ENCODE measurements around the gene MCFD2. TPM values are rescaled to one million over a fixed set of nuclear protein-coding genes. Genes with fewer than 3 reads are reported as not detected.

The MCFD2 gene
- 100 to 1,000 TPM; 122 to 165 TPM for total RNA-seq
- 10 to 100 TPM; 50.1 to 53.3 TPM for polyA plus RNA-seq
- long read RNA-seq, donor 1, full-length matches to known transcripts = 13 of 94 reads
- long read RNA-seq, donor 1, partial matches to known transcripts = 6 of 94 reads
- long read RNA-seq, donor 1, other reads (novel, unspliced or antisense) = 75 of 94 reads
- long read RNA-seq, donor 2, full-length matches to known transcripts = 54 of 83 reads
- long read RNA-seq, donor 2, partial matches to known transcripts = 3 of 83 reads
- long read RNA-seq, donor 2, other reads (novel, unspliced or antisense) = 26 of 83 reads

GRCh38 chr2:46915281-46915810, at the start of gene MCFD2:
Gene MCFD2, minus strand, starts transcription at chr2:46915806. Its CDS starts 6,635 bp downstream, at chr2:46909171.
- no peaks in the 10 kb centered on the region for H3K36me3 ChIP-seq (ENCODE audit: control insufficient read depth in 1 of 2, insufficient read depth in 2 of 2, low read length in 1 of 2)
- WGBS, 2 donors = 1% methylated on average over 38 of the region's 38 CpGs
- DNase-seq = peak; percentile 79 to 89
- intact Hi-C loops (cut with DNase I) = loop anchor here (2.0 to 5.0 kb wide), 3 partner anchors 52 to 407 kb away; no protein-coding TSS in a partner anchor
- peak within 1 kb of the TSS; percentile 78 to 97 for H3K27ac ChIP-seq (ENCODE audit: low read depth in 1 of 2, low read length in 2 of 2)
- no peaks in the 10 kb centered on the region for H3K9me3 ChIP-seq (ENCODE audit: control insufficient read depth, low read length)
- ATAC-seq (ENCODE audit: low FRiP score) = peak; percentile 76
- no peaks in the 10 kb centered on the region for H3K27me3 ChIP-seq (ENCODE audit: control insufficient read depth in 1 of 2, insufficient read depth in 2 of 2, low read length in 1 of 2)
- H3K4me1 ChIP-seq (ENCODE audit: control insufficient read depth in 1 of 2, insufficient read depth in 2 of 2, low read length in 2 of 2) = peaks cover 0 to 8% of the 10 kb centered on the region in 2 donors
- peak within 1 kb of the TSS; percentile 71 to 78 for H3K4me3 ChIP-seq (ENCODE audit: low read length in 2 of 2)

GRCh38 chr2:46964835-46965560, 49.4 kb upstream of the MCFD2 start:
- DNase-seq = no peak
- intact Hi-C loops (cut with DNase I) = loop anchor here in 1 of 2 donors (5.0 kb wide), 1 partner anchor 48 kb away; the partner anchor contains the start of gene MCFD2
- Histone ChIP-seq H3K4me1 (ENCODE audit: control insufficient read depth in 1 of 2, insufficient read depth in 2 of 2, low read length in 2 of 2) (peaks cover 4 to 6% of the 10 kb centered on the region in 2 donors), H3K4me3 (ENCODE audit: low read length in 2 of 2) (no peak overlapping the region), H3K27ac (ENCODE audit: low read depth in 1 of 2, low read length in 2 of 2) (peak overlapping the region; percentile 80 to 94), H3K9me3 (ENCODE audit: control insufficient read depth, low read length) (no peaks in the 10 kb centered on the region), H3K36me3 (ENCODE audit: control insufficient read depth in 1 of 2, insufficient read depth in 2 of 2, low read length in 1 of 2) (no peaks in the 10 kb centered on the region), H3K27me3 (ENCODE audit: control insufficient read depth in 1 of 2, insufficient read depth in 2 of 2, low read length in 1 of 2) (no peaks in the 10 kb centered on the region)
- no peak for ATAC-seq (ENCODE audit: low FRiP score)
- 37 to 43% methylated on average over 12 of the region's 12 CpGs for WGBS, 2 donors

- DNase-seq = no peak
- Histone ChIP-seq H3K9me3 (ENCODE audit: control insufficient read depth, low read length) (no peaks in the 10 kb centered on the region), H3K27ac (ENCODE audit: low read depth in 1 of 2, low read length in 2 of 2) (peak overlapping the region; percentile 80 to 94), H3K4me1 (ENCODE audit: control insufficient read depth in 1 of 2, insufficient read depth in 2 of 2, low read length in 2 of 2) (peaks cover 4 to 6% of the 10 kb centered on the region in 2 donors), H3K27me3 (ENCODE audit: control insufficient read depth in 1 of 2, insufficient read depth in 2 of 2, low read length in 1 of 2) (no peaks in the 10 kb centered on the region), H3K4me3 (ENCODE audit: low read length in 2 of 2) (no peak overlapping the region), H3K36me3 (ENCODE audit: control insufficient read depth in 1 of 2, insufficient read depth in 2 of 2, low read length in 1 of 2) (peaks cover 0 to 1% of the 10 kb centered on the region in 2 donors)
- intact Hi-C loops (cut with DNase I) = no loop called here
- 90 to 93% methylated on average over 7 of the region's 7 CpGs for WGBS, 2 donors
- ATAC-seq (ENCODE audit: low FRiP score) = no peak
These were observed 48.5 kb upstream of the MCFD2 start for GRCh38 chr2:46963941-46964673.

- Histone ChIP-seq H3K27me3 (ENCODE audit: control insufficient read depth in 1 of 2, insufficient read depth in 2 of 2, low read length in 1 of 2) (no peaks in the 10 kb centered on the region), H3K4me3 (ENCODE audit: low read length in 2 of 2) (no peak overlapping the region), H3K4me1 (ENCODE audit: control insufficient read depth in 1 of 2, insufficient read depth in 2 of 2, low read length in 2 of 2) (peaks cover 4 to 6% of the 10 kb centered on the region in 2 donors), H3K9me3 (ENCODE audit: control insufficient read depth, low read length) (no peaks in the 10 kb centered on the region), H3K36me3 (ENCODE audit: control insufficient read depth in 1 of 2, insufficient read depth in 2 of 2, low read length in 1 of 2) (peaks cover 0 to 4% of the 10 kb centered on the region in 2 donors), H3K27ac (ENCODE audit: low read depth in 1 of 2, low read length in 2 of 2) (peak overlapping the region in 1 of 2 donors; percentile 94)
- intact Hi-C loops (cut with DNase I) = no loop called here
- WGBS, 2 donors = 51 to 65% methylated on average over 4 of the region's 4 CpGs
- ATAC-seq (ENCODE audit: low FRiP score) (no peak), DNase-seq (no peak)
These were observed 47.6 kb upstream of the MCFD2 start for GRCh38 chr2:46963210-46963609.

- DNase-seq = no peak
- H3K36me3 ChIP-seq (ENCODE audit: control insufficient read depth in 1 of 2, insufficient read depth in 2 of 2, low read length in 1 of 2) = peaks cover 0 to 4% of the 10 kb centered on the region in 2 donors
- H3K9me3 ChIP-seq (ENCODE audit: control insufficient read depth, low read length) = no peaks in the 10 kb centered on the region
- H3K4me3 ChIP-seq (ENCODE audit: low read length in 2 of 2) = no peak overlapping the region
- no peak for ATAC-seq (ENCODE audit: low FRiP score)
- intact Hi-C loops (cut with DNase I) = no loop called here
- WGBS, 2 donors = 97% methylated on average over 2 of the region's 2 CpGs
- H3K4me1 ChIP-seq (ENCODE audit: control insufficient read depth in 1 of 2, insufficient read depth in 2 of 2, low read length in 2 of 2) = peaks cover 4 to 6% of the 10 kb centered on the region in 2 donors
- H3K27ac ChIP-seq (ENCODE audit: low read depth in 1 of 2, low read length in 2 of 2) = peak overlapping the region in 1 of 2 donors; percentile 94
- no peaks in the 10 kb centered on the region for H3K27me3 ChIP-seq (ENCODE audit: control insufficient read depth in 1 of 2, insufficient read depth in 2 of 2, low read length in 1 of 2)
These were observed 47.1 kb upstream of the MCFD2 start for GRCh38 chr2:46962751-46963150.

GRCh38 chr2:46960618-46961017, 45.0 kb upstream of the MCFD2 start:
- 84 to 91% methylated on average over 2 of the region's 2 CpGs for WGBS, 2 donors
- Histone ChIP-seq H3K4me1 (ENCODE audit: control insufficient read depth in 1 of 2, insufficient read depth in 2 of 2, low read length in 2 of 2) (peaks cover 4 to 6% of the 10 kb centered on the region in 2 donors), H3K4me3 (ENCODE audit: low read length in 2 of 2) (no peak overlapping the region), H3K27ac (ENCODE audit: low read depth in 1 of 2, low read length in 2 of 2) (no peak overlapping the region), H3K36me3 (ENCODE audit: control insufficient read depth in 1 of 2, insufficient read depth in 2 of 2, low read length in 1 of 2) (peaks cover 0 to 8% of the 10 kb centered on the region in 2 donors), H3K27me3 (ENCODE audit: control insufficient read depth in 1 of 2, insufficient read depth in 2 of 2, low read length in 1 of 2) (no peaks in the 10 kb centered on the region), H3K9me3 (ENCODE audit: control insufficient read depth, low read length) (no peaks in the 10 kb centered on the region)
- DNase-seq = no peak
- intact Hi-C loops (cut with DNase I) = no loop called here
- ATAC-seq (ENCODE audit: low FRiP score) = no peak

- Histone ChIP-seq H3K27ac (ENCODE audit: low read depth in 1 of 2, low read length in 2 of 2) (no peak overlapping the region), H3K36me3 (ENCODE audit: control insufficient read depth in 1 of 2, insufficient read depth in 2 of 2, low read length in 1 of 2) (peaks cover 0 to 8% of the 10 kb centered on the region in 2 donors), H3K9me3 (ENCODE audit: control insufficient read depth, low read length) (no peaks in the 10 kb centered on the region), H3K27me3 (ENCODE audit: control insufficient read depth in 1 of 2, insufficient read depth in 2 of 2, low read length in 1 of 2) (no peaks in the 10 kb centered on the region), H3K4me3 (ENCODE audit: low read length in 2 of 2) (no peak overlapping the region), H3K4me1 (ENCODE audit: control insufficient read depth in 1 of 2, insufficient read depth in 2 of 2, low read length in 2 of 2) (peaks cover 0 to 2% of the 10 kb centered on the region in 2 donors)
- DNase-seq (no peak), ATAC-seq (ENCODE audit: low FRiP score) (no peak)
- WGBS, 2 donors = 89 to 91% methylated on average over 17 of the region's 17 CpGs
- intact Hi-C loops (cut with DNase I) = no loop called here
These were observed 42.9 kb upstream of the MCFD2 start for GRCh38 chr2:46958431-46959017.

- H3K4me3 ChIP-seq (ENCODE audit: low read length in 2 of 2) = no peak overlapping the region
- no peaks in the 10 kb centered on the region for H3K9me3 ChIP-seq (ENCODE audit: control insufficient read depth, low read length)
- intact Hi-C loops (cut with DNase I) = no loop called here
- no peak overlapping the region for H3K27ac ChIP-seq (ENCODE audit: low read depth in 1 of 2, low read length in 2 of 2)
- H3K4me1 ChIP-seq (ENCODE audit: control insufficient read depth in 1 of 2, insufficient read depth in 2 of 2, low read length in 2 of 2) = peaks cover 0 to 2% of the 10 kb centered on the region in 2 donors
- peaks cover 0 to 10% of the 10 kb centered on the region in 2 donors for H3K36me3 ChIP-seq (ENCODE audit: control insufficient read depth in 1 of 2, insufficient read depth in 2 of 2, low read length in 1 of 2)
- no peaks in the 10 kb centered on the region for H3K27me3 ChIP-seq (ENCODE audit: control insufficient read depth in 1 of 2, insufficient read depth in 2 of 2, low read length in 1 of 2)
- 63 to 68% methylated on average over 10 of the region's 10 CpGs for WGBS, 2 donors
- ATAC-seq (ENCODE audit: low FRiP score) = no peak
- no peak for DNase-seq
These were observed 41.5 kb upstream of the MCFD2 start for GRCh38 chr2:46956981-46957531.

All from aorta (tissue), 5 donors.